ENCODE results near the gene ZDHHC8. TPM values are rescaled to one million over a fixed set of nuclear protein-coding genes. Genes with fewer than 3 reads are reported as not detected.

Gene ZDHHC8
- total RNA-seq, 1 donor from 2014 or later, result 51.6 TPM

DNA sequence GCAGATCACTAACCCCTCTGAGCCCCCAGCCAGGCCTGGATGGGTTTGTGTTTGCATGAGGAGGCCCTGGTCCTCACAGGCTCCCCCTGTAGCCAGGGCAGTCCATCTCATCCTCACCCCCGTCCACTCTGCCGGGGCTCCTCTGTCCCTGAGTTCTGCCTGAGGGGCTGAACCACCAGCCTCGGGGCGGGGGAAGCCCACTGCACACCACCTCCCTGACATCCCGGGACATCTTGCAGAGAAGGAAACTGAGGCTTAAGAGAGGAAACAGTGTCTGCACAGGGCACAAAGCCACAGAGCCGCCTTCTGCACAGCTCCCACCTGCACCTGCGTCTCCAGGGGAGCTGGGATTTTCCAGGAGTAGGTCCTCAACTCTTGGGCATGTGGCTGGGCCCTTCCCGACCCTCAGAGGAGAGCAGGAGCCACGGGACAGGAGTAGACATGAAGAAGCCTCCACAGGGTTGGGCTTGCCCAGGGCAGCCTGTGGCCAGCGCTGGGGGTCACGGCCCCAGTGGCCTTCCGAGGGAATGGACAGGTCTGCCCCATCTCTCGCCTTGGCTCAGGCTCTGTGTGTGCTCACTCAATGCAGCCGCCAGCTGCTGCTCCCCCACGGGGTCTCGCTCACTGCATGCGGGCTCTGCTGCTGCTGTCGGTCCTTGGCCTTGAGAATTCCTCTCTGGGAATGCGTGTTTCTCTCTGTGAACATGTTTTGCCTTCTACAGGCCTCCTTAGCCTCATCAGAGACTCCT, 64.7 kb downstream of the ZDHHC8 start:
- ATAC-seq (no peak), DNase-seq (no peak)
- intact Hi-C loops (cut with micrococcal nuclease), result no loop called here

Small RNAs within 50 kb of the gene (microRNA-seq; reads per million reads assigned to microRNA genes)
- not detected for gene MIR6816 (ENCODE audit: borderline number of aligned reads)

Other genes starting within 250 kb of the ZDHHC8 start
- 83.4 TPM for gene COMT, start 190.0 kb upstream of the ZDHHC8 start, total RNA-seq
- 42.4 TPM for gene TXNRD2, start 190.0 kb upstream of the ZDHHC8 start, total RNA-seq
- gene ARVCF, start 115.0 kb upstream of the ZDHHC8 start, total RNA-seq, result 26.8 TPM
- 71.5 TPM for gene TANGO2, start 110.7 kb upstream of the ZDHHC8 start, total RNA-seq
- gene DGCR8, start 51.6 kb upstream of the ZDHHC8 start, total RNA-seq, result 17.7 TPM
- gene RANBP1, start 15.7 kb upstream of the ZDHHC8 start, total RNA-seq, result 36.6 TPM
- gene TRMT2A, start 14.6 kb upstream of the ZDHHC8 start, total RNA-seq, result 28.5 TPM
- gene CCDC188, start 19.3 kb downstream of the ZDHHC8 start, total RNA-seq, result 0.27 TPM
- 1.2 TPM for gene RTN4R, start 136.5 kb downstream of the ZDHHC8 start, total RNA-seq
- 46.8 TPM for gene DGCR6L, start 188.3 kb downstream of the ZDHHC8 start, total RNA-seq

Data from left ventricle myocardium superior (tissue), 1 donor.